ENCODE results near the gene DIAPH1.

Gene DIAPH1

GRCh38 chr5:141547921-141548320 is 70.9 kb downstream of the DIAPH1 start:
- ChIA-PET POLR2A (interaction anchor here (0.6 kb wide), 1 partner anchor 10 kb away, joined by 3 read pairs; no protein-coding TSS in a partner anchor), CTCF (interaction anchor here (1.0 to 6.5 kb wide), 7 partner anchors 10 to 130 kb away, joined by 3 to 37 read pairs (median 6); partner anchors contain the start of genes PCDHGA11 and PCDHGB7)
- TF ChIP-seq, protein P1, sequence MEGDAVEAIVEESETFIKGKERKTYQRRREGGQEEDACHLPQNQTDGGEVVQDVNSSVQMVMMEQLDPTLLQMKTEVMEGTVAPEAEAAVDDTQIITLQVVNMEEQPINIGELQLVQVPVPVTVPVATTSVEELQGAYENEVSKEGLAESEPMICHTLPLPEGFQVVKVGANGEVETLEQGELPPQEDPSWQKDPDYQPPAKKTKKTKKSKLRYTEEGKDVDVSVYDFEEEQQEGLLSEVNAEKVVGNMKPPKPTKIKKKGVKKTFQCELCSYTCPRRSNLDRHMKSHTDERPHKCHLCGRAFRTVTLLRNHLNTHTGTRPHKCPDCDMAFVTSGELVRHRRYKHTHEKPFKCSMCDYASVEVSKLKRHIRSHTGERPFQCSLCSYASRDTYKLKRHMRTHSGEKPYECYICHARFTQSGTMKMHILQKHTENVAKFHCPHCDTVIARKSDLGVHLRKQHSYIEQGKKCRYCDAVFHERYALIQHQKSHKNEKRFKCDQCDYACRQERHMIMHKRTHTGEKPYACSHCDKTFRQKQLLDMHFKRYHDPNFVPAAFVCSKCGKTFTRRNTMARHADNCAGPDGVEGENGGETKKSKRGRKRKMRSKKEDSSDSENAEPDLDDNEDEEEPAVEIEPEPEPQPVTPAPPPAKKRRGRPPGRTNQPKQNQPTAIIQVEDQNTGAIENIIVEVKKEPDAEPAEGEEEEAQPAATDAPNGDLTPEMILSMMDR (IDR thresholded peaks at IDR 0.05; ENCODE audit: control extremely low read depth, extremely low read depth, low read depth, missing control alignments) = no peak

DNA sequence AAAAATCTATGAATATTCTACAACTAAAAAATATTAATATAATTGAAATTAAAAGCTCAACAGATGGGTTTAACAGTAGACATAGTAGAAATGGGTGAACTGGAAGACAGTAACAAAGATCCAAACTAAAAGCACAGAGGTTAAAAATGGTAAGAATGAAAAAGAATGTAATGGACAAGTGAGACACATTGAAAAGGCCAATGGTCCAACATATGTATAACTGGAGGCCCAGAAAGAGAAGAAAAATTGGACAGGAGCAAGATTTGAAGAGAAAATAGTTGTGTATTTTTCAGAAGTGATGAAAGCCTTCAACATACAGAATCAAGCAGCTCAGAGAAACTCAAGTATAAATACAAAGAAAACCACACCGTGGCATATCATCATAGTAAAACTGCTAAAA is 71.3 kb downstream of the DIAPH1 start:
- no peak for DNase-seq (ENCODE audit: extremely low spot score)
- TF ChIP-seq, protein P1 (IDR thresholded peaks at IDR 0.05; ENCODE audit: control extremely low read depth, extremely low read depth, low read depth, missing control alignments) = no peak
- ChIA-PET POLR2A (interaction anchor here (0.6 kb wide), 1 partner anchor 10 kb away, joined by 3 read pairs; no protein-coding TSS in a partner anchor), CTCF (interaction anchor here (1.0 to 6.5 kb wide), 7 partner anchors 10 to 130 kb away, joined by 3 to 37 read pairs (median 6); partner anchors contain the start of genes PCDHGA11 and PCDHGB7)

More at GRCh38 chr5:141547921-141548320, 70.9 kb downstream of the DIAPH1 start:
- no peak for DNase-seq (ENCODE audit: extremely low spot score)

- TF ChIP-seq, protein P1 (IDR thresholded peaks at IDR 0.05; ENCODE audit: control extremely low read depth, extremely low read depth, low read depth, missing control alignments) = no peak
- DNase-seq (ENCODE audit: extremely low spot score) = no peak
- CTCF ChIA-PET = interaction anchor here (3.3 to 4.2 kb wide), 2 partner anchors 15 to 19 kb away, joined by 14 to 16 read pairs; no protein-coding TSS in a partner anchor
- POLR2A ChIA-PET = no interaction called here
Observed at GRCh38 chr5:141543053-141543452, 75.7 kb downstream of the DIAPH1 start.

- TF ChIP-seq, protein P1 (IDR thresholded peaks at IDR 0.05; ENCODE audit: control extremely low read depth, extremely low read depth, low read depth, missing control alignments) = no peak
- no peak for DNase-seq (ENCODE audit: extremely low spot score)
- ChIA-PET CTCF (interaction anchor here (1.1 to 4.0 kb wide), 9 partner anchors 8 to 33 kb away, joined by 3 to 30 read pairs (median 7); no protein-coding TSS in a partner anchor), POLR2A (no interaction called here)
Observed at GRCh38 chr5:141534492-141535213, 84.1 kb downstream of the DIAPH1 start.

DNA sequence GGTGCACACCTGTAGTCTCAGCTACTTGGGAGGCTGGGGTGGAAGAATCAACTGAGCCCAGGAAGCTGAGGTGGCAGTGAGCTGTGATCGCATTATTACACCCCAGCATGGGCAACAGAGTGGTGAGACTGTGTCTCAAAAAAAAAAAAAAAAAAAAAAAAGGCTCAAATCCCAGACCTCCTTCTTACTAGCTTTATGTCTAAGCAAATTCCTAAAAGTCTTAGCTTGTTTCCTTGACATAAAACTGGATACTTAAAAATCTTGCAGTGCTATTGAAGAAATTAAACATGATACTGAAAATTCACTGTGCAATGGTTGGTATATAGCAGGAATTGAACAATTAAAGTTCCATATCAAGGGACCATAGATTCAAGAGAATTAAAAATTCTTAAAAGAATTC is 84.9 kb downstream of the DIAPH1 start:
- ChIA-PET CTCF (interaction anchor here (0.8 to 2.9 kb wide), 10 partner anchors 9 to 121 kb away, joined by 3 to 15 read pairs (median 5); partner anchors contain the start of genes PCDHGA10 and PCDHGA11), POLR2A (no interaction called here)
- TF ChIP-seq, protein P1 (IDR thresholded peaks at IDR 0.05; ENCODE audit: control extremely low read depth, extremely low read depth, low read depth, missing control alignments) = no peak
- no peak for DNase-seq (ENCODE audit: extremely low spot score)

GRCh38 chr5:141532726-141533125 is 86.1 kb downstream of the DIAPH1 start:
- no peak for DNase-seq (ENCODE audit: extremely low spot score)
- ChIA-PET POLR2A (no interaction called here), CTCF (interaction anchor here (1.1 to 5.9 kb wide), 5 partner anchors 8 to 120 kb away, joined by 3 to 59 read pairs (median 11); partner anchors contain the start of genes PCDHGA10 and PCDHGA11)
- TF ChIP-seq, protein P1 (IDR thresholded peaks at IDR 0.05; ENCODE audit: control extremely low read depth, extremely low read depth, low read depth, missing control alignments) = no peak
